H54 (cell line): ENCODE results near the gene MARCHF9.

Experiments
- DNase-seq: peaks from one replicate; pipeline ENCODE4 v3.0.0; 2011; ENCODE audit warnings: low spot score, mixed read lengths; ENCODE audit not compliant: insufficient read length
- FAIRE-seq: peaks from 3 replicates; lab custom pipeline; 2011; peaks lifted over from hg19 to GRCh38; lab: Jason Lieb, UNC
- POLR2A ChIP-seq: IDR thresholded peaks from 2 replicates; pipeline ENCODE4 v1.6.1; 2011; ENCODE audit warnings: low read depth, mild to moderate bottlenecking, low read length

The MARCHF9 gene

GRCh38 chr12:57750561-57751431 lies 4.1 kb upstream of the MARCHF9 start:
- no peak for TF ChIP-seq POLR2A
- FAIRE-seq (no peak), DNase-seq (no peak)

- DNase-seq: no peak
These were observed 3.5 kb upstream of the MARCHF9 start for GRCh38 chr12:57751432-57751787.

GRCh38 chr12:57751788-57752667 lies 2.9 kb upstream of the MARCHF9 start, which contains the start of gene CDK4:
Gene CDK4, minus strand, starts transcription at chr12:57752310. Its CDS starts 593 bp downstream, at chr12:57751717.
- TF ChIP-seq POLR2A: peak; percentile 44; the same call in 1 of the 2 replicates
- FAIRE-seq (peak; percentile 87), DNase-seq (peak; percentile 98)

More at GRCh38 chr12:57751432-57751787, 3.5 kb upstream of the MARCHF9 start:
- TF ChIP-seq POLR2A: no peak
- FAIRE-seq: no peak

GRCh38 chr12:57752668-57753000 lies 2.3 kb upstream of the MARCHF9 start:
- no peak for TF ChIP-seq POLR2A
- DNase-seq (no peak), FAIRE-seq (no peak)

GRCh38 chr12:57753756-57754337 lies 1.1 kb upstream of the MARCHF9 start:
- TF ChIP-seq POLR2A: no peak
- no peak for FAIRE-seq
- no peak for DNase-seq

- FAIRE-seq: no peak
- TF ChIP-seq POLR2A: no peak
- DNase-seq: no peak
These were observed 221 bp downstream of the MARCHF9 start for GRCh38 chr12:57755194-57755453.

- FAIRE-seq: no peak
- TF ChIP-seq POLR2A: no peak
- no peak for DNase-seq
These were observed 810 bp downstream of the MARCHF9 start for GRCh38 chr12:57755454-57756372.

- DNase-seq: no peak
- no peak for FAIRE-seq
- no peak for TF ChIP-seq POLR2A
These were observed 1.8 kb downstream of the MARCHF9 start for GRCh38 chr12:57756406-57757341.

GRCh38 chr12:57757771-57758170 lies 2.9 kb downstream of the MARCHF9 start:
- no peak for DNase-seq
- no peak for FAIRE-seq
- no peak for TF ChIP-seq POLR2A

- no peak for TF ChIP-seq POLR2A
- DNase-seq (no peak), FAIRE-seq (no peak)
These were observed 3.9 kb downstream of the MARCHF9 start for GRCh38 chr12:57758552-57759359.

- no peak for FAIRE-seq
- no peak for TF ChIP-seq POLR2A
- DNase-seq: no peak
These were observed 4.6 kb downstream of the MARCHF9 start for GRCh38 chr12:57759360-57759980.
